ENCODE results near the gene NIBAN1.

Gene NIBAN1

DNA sequence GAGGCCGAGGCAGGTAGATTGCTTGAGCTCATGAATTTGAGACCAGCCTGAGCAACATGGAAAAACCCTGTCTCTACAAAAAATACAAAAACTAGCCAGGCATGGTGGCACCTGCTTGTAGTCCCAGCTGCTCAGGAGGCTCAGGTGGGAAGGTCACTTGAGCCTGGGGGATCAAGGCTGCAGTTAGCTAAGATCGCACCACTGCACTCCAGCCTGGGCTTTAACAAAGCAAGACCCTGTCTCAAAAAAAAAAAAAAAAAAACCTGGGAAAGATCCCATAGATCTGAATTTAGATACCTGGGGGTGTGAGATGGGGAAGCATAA is 32.9 kb downstream of the NIBAN1 start:
- TF ChIP-seq, protein P1, sequence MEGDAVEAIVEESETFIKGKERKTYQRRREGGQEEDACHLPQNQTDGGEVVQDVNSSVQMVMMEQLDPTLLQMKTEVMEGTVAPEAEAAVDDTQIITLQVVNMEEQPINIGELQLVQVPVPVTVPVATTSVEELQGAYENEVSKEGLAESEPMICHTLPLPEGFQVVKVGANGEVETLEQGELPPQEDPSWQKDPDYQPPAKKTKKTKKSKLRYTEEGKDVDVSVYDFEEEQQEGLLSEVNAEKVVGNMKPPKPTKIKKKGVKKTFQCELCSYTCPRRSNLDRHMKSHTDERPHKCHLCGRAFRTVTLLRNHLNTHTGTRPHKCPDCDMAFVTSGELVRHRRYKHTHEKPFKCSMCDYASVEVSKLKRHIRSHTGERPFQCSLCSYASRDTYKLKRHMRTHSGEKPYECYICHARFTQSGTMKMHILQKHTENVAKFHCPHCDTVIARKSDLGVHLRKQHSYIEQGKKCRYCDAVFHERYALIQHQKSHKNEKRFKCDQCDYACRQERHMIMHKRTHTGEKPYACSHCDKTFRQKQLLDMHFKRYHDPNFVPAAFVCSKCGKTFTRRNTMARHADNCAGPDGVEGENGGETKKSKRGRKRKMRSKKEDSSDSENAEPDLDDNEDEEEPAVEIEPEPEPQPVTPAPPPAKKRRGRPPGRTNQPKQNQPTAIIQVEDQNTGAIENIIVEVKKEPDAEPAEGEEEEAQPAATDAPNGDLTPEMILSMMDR (conservative IDR thresholded peaks at IDR 0.05), result no peak
- H3K27ac ChIP-seq, result no peak overlapping the region

DNA sequence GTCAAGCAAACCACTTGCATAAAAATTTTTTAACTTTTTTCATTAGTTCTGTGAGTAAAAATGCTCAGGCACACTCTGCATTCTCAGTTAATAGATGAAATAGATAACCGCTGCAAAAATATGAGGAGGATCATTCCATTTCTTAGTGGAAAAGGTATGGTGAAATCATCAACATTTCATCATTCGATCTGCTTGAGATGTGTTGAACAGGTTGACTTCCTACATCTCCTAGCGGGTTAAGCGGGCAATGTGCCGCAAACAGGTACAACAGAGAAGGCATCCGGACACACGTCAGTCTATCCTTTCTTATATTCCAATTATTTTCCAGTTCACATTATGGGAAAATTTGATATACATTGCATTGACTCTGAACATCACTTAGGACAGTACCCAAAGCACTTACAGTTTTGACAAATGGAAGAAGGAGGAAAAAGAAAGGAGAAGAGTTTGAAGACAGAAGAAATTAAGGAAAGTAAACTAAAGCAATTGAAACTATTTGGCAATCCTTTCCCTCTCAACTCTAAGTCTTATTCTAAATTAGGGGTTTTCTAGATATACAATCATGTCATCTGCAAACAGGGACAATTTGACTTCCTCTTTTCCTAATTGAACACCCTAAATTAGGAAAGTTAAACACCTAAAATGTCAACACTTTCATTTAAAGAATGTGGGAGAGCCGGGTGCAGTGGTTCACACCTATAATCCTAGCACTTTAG is 33.5 kb downstream of the NIBAN1 start:
- no peak overlapping the region for H3K27ac ChIP-seq
- TF ChIP-seq, protein P1 (conservative IDR thresholded peaks at IDR 0.05), result no peak

DNA sequence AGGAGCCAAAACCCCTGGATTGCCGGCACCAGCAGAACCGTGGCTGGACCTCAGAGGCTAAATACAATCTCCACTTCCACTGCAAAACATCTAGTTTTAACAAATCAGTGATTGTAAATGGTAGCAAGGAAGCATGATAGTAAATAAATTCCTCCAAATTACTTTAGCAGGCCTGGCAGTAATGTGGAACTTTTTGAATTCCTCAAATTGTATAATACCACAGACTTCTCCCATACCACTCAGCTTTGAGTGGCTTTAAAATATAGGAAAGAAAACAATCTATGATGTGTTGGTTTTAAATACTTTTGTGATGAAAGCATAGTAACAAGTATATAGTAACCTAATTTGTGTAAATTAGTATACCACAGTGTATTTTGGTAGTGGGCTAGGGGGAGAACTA is 34.1 kb downstream of the NIBAN1 start:
- H3K27ac ChIP-seq, result no peak overlapping the region
- TF ChIP-seq, protein P1 (conservative IDR thresholded peaks at IDR 0.05), result no peak

- no peak overlapping the region for H3K27ac ChIP-seq
- TF ChIP-seq, protein P1 (conservative IDR thresholded peaks at IDR 0.05), result no peak
Observed at GRCh38 chr1:184937729-184938128, 36.6 kb downstream of the NIBAN1 start.

DNA sequence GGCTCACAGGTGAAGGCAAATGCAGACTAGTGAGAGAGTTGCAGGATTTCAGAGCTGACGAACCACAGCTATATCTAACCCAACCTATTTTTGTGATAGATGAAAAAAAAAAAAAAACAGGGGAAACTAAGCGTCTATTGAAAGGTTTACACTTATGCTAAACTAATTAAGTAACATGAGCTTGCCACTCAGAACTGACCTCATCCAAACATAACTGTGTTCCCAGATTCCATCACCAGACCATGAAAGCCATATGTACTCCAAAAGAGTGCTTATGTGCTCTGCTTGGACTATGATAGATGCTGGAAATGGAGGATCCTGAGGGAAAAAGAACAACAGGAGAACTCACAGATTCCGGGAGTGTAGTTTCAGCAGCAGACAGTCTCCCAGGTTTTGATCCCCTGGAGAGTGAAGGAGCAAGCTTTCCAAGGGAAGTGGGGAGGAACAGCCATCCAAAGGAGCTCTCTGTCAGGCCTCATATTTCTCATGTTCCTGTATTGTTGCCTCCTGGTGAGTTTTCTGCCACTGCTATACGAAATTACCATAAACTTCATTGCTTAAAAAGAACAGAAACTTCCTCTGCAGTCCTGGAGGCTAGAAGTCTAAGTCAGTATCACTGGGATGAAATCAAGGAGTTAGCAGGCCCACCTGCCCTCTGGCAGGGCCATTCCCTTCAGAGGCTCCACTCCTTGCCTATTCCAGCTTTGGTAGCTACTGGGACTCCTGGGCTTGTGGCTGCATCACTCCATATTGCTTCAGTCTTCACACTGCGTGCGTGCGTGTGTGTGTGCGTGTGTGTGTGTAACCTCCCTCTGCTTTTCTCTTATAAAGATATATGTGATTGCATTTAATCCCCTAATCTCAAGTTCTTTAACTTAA is 38.1 kb downstream of the NIBAN1 start:
- H3K27ac ChIP-seq, result no peak overlapping the region
- TF ChIP-seq, protein P1 (conservative IDR thresholded peaks at IDR 0.05), result no peak

- H3K27ac ChIP-seq, result no peak overlapping the region
- TF ChIP-seq, protein P1 (conservative IDR thresholded peaks at IDR 0.05), result no peak
Observed at GRCh38 chr1:184933944-184934343, 40.4 kb downstream of the NIBAN1 start.

GRCh38 chr1:184932319-184932718 is 42.0 kb downstream of the NIBAN1 start:
- TF ChIP-seq, protein P1 (conservative IDR thresholded peaks at IDR 0.05), result no peak
- no peak overlapping the region for H3K27ac ChIP-seq
